Suprapubic skin (tissue), 4 donors: ENCODE results near the gene MAPKAPK5. TPM values are rescaled to one million over a fixed set of nuclear protein-coding genes. Genes with fewer than 3 reads are reported as not detected.

Source experiments
- DNase-seq, 2 donors: peaks; one replicate each; pipeline ENCODE4 v3.0.0-alpha.2; 2019; ENCODE audit warnings: low spot score in 2 of 2
- H3K27ac ChIP-seq: fragments of 200-600 bp; sonication (generic); one replicate; pipeline ENCODE4 v1.5.1; 2019
- H3K27me3 ChIP-seq: fragments of 200-600 bp; sonication (generic); one replicate; pipeline ENCODE4 v1.5.1; 2019
- H3K36me3 ChIP-seq: fragments of 200-600 bp; sonication (generic); one replicate; pipeline ENCODE4 v1.5.1; 2019
- H3K4me1 ChIP-seq: fragments of 200-600 bp; sonication (generic); one replicate; pipeline ENCODE4 v1.5.1; 2019
- H3K4me3 ChIP-seq: fragments of 200-600 bp; sonication (generic); one replicate; pipeline ENCODE4 v1.5.1; 2019; ENCODE audit warnings: mild to moderate bottlenecking
- H3K9me3 ChIP-seq: fragments of 200-600 bp; sonication (generic); one replicate; pipeline ENCODE4 v1.5.1; 2019
- CTCF ChIP-seq, 2 donors: fragments of 200-600 bp in 1 of 2; fragments of 450-650 bp in 1 of 2; sonication (generic) in 1 of 2; IDR thresholded peaks; one replicate each; pipeline ENCODE4 v1.5.1; 2016 to 2019; ENCODE audit warnings: antibody characterized with exemption in 2 of 2, mild to moderate bottlenecking in 1 of 2, moderate library complexity in 1 of 2
- EP300 ChIP-seq: sonication (generic); formaldehyde crosslinking; IDR thresholded peaks from one replicate; pipeline ENCODE4 v1.6.1; 2017; ENCODE audit warnings: antibody characterized with exemption
- POLR2A ChIP-seq, 2 donors: fragments of 450-650 bp; IDR thresholded peaks; one replicate each; pipeline ENCODE4 v1.6.1; 2017; ENCODE audit warnings: antibody characterized with exemption in 2 of 2, mild to moderate bottlenecking in 2 of 2, moderate library complexity in 2 of 2
- POLR2AphosphoS5 ChIP-seq, 3 donors: sonication (generic); formaldehyde crosslinking; IDR thresholded peaks; one replicate each; pipeline ENCODE4 v1.6.1; 2017; ENCODE audit warnings: antibody characterized with exemption in 3 of 3
- WGBS: methylation state at CpG from one replicate; pipeline ENCODE4 v1.1.5; 2018; 5-methylcytosine and 5-hydroxymethylcytosine counted together
- total RNA-seq, 4 donors: library from RNA; depleted of rRNA; stranded (reverse); fragments of >200 nt; gene quantifications; one replicate each; pipeline ENCODE4 v1.1.0, GENCODE V29; 2016

MAPKAPK5 gene, protein sequence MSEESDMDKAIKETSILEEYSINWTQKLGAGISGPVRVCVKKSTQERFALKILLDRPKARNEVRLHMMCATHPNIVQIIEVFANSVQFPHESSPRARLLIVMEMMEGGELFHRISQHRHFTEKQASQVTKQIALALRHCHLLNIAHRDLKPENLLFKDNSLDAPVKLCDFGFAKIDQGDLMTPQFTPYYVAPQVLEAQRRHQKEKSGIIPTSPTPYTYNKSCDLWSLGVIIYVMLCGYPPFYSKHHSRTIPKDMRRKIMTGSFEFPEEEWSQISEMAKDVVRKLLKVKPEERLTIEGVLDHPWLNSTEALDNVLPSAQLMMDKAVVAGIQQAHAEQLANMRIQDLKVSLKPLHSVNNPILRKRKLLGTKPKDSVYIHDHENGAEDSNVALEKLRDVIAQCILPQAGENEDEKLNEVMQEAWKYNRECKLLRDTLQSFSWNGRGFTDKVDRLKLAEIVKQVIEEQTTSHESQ
- total RNA-seq: 10 to 100 TPM; 38.9 to 69.7 (median 58.6) TPM

DNA sequence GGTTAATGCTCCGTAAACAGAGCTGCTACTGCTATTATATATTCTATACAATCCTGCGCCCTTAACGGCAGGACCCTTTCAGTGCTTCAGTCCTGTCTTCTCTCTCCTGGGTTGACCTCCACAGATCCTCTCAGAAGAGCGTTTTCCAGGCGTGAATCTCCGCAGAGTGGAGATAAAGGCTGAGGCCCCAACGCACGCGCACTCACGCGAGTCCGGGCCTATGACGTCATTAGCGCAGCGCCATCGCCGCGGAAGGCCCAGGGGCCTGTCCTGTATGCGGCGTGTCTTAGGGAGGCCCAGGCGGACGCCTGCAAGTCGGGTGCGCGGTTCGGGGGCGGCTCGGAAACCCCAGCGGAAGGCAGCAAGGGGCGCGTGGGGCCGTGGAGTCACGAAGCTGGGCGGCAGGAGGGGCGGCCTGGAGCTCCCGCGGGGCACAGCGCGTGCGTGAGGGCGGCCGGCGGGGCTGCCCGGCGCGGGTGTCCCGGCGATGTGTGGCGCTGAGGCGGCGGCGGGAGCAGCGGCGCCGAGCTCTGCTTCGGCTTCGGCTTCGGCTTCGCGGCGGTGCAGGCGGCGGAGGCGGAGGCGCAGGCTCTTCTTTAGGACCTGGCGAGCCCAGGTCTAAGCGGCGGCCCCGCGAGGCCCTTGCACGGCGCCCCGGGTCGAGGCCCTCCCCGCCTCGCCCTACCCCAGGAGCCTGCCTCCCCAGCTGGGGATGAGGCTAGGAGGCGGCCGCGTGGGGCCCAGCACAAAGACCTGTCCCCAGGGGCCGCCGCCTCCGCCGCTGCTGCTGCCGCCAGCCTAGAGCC, at the start of gene MAPKAPK5:
MAPKAPK5 (plus strand) TSS at position 479 of the 806 bp plus-strand sequence. CDS start 506 bp downstream, outside the sequence.
- Histone ChIP-seq H3K4me1 (peaks cover 43% of the 10 kb centered on the region), H3K27ac (peak within 1 kb of the TSS; percentile 98), H3K4me3 (peak within 1 kb of the TSS; percentile 94), H3K9me3 (no peaks in the 10 kb centered on the region), H3K36me3 (peaks cover 8% of the 10 kb centered on the region), H3K27me3 (no peaks in the 10 kb centered on the region)
- 0% methylated on average over 28 of the region's 84 CpGs for WGBS
- peak; percentile 75 to 99 (median 88) for TF ChIP-seq POLR2AphosphoS5 (IDR thresholded peaks at IDR 0.05)
- TF ChIP-seq POLR2A (IDR thresholded peaks at IDR 0.05): peak; percentile 51 to 70
- TF ChIP-seq CTCF (IDR thresholded peaks at IDR 0.05): no peak
- TF ChIP-seq EP300: no peak
- peak; percentile 95 to 96 for DNase-seq

DNA sequence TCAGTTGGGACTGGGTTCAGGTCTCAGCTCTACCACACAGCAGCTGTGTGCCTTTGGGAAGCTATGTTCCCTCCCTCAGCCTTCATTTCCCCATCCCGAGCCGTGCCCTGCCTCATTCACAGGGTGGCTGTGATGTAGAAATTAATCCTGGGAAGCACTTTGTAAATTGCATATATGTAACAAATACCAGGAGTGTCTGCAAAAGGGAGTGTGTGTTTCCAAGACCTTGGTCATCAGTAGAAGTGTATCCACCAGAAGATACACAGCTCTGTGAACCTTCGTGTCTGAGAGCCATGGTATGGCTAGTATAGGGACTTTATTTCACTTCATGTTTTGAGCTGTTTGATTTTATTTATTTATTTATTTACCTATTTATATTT, 49.2 kb upstream of the MAPKAPK5 start:
- H3K36me3 ChIP-seq: peaks cover 88% of the 10 kb centered on the region
- no peaks in the 10 kb centered on the region for H3K27me3 ChIP-seq
- no peak for DNase-seq
- H3K9me3 ChIP-seq: no peaks in the 10 kb centered on the region
- WGBS: 80% methylated on average over 3 of the region's 3 CpGs
- H3K4me1 ChIP-seq: no peaks in the 10 kb centered on the region
- no peak overlapping the region for H3K27ac ChIP-seq
- no peak overlapping the region for H3K4me3 ChIP-seq
- TF ChIP-seq EP300 (no peak), POLR2A (IDR thresholded peaks at IDR 0.05) (no peak), POLR2AphosphoS5 (IDR thresholded peaks at IDR 0.05) (no peak), CTCF (IDR thresholded peaks at IDR 0.05) (no peak)

- H3K27ac ChIP-seq: no peak overlapping the region
- TF ChIP-seq EP300 (no peak), POLR2A (IDR thresholded peaks at IDR 0.05) (no peak), POLR2AphosphoS5 (IDR thresholded peaks at IDR 0.05) (no peak), CTCF (IDR thresholded peaks at IDR 0.05) (no peak)
- H3K27me3 ChIP-seq: no peaks in the 10 kb centered on the region
- no peaks in the 10 kb centered on the region for H3K9me3 ChIP-seq
- no peak for DNase-seq
- H3K4me3 ChIP-seq: no peak overlapping the region
- 86% methylated on average over 4 of the region's 4 CpGs for whole genome bisulfite sequencing
- peaks cover 95% of the 10 kb centered on the region for H3K36me3 ChIP-seq
- H3K4me1 ChIP-seq: no peaks in the 10 kb centered on the region
These were observed 43.8 kb upstream of the MAPKAPK5 start for GRCh38 chr12:111798182-111798581.

DNA sequence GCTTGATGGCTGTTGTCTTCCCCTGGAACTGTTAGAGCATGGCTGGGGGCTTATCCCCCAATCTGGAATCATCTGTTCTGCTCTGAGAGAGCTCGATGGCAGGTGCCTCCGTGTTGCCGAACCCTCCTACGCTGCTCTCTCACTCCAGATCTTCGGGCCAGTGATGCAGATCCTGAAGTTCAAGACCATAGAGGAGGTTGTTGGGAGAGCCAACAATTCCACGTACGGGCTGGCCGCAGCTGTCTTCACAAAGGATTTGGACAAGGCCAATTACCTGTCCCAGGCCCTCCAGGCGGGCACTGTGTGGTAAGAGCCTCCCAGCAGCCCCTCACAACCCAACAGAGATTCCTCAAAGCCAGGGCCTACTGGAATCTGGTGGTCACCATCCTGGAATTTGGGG, 42.3 kb upstream of the MAPKAPK5 start:
- H3K9me3 ChIP-seq: no peaks in the 10 kb centered on the region
- no peak overlapping the region for H3K4me3 ChIP-seq
- no peak for DNase-seq
- H3K36me3 ChIP-seq: peaks cover 94% of the 10 kb centered on the region
- H3K27ac ChIP-seq: no peak overlapping the region
- WGBS: 93% methylated on average over 9 of the region's 9 CpGs
- H3K27me3 ChIP-seq: no peaks in the 10 kb centered on the region
- no peak for TF ChIP-seq POLR2A (IDR thresholded peaks at IDR 0.05)
- no peak for TF ChIP-seq CTCF (IDR thresholded peaks at IDR 0.05)
- TF ChIP-seq EP300: no peak
- no peak for TF ChIP-seq POLR2AphosphoS5 (IDR thresholded peaks at IDR 0.05)
- no peaks in the 10 kb centered on the region for H3K4me1 ChIP-seq
